Mammary epithelial cell (primary cell): ENCODE data around the gene CLEC2A.

ENCODE experiments used
- EZH2 ChIP-seq: IDR thresholded peaks from 2 replicates; pipeline ENCODE4 v1.6.1; 2012; ENCODE audit warnings: low read length, inconsistent platforms, borderline replicate concordance
- TF ChIP-seq, protein P1 (sequence below), 2 donors: IDR thresholded peaks in 1 of 2; conservative IDR thresholded peaks in 1 of 2; 2 replicates each; pipeline ENCODE4 v1.5.1; 2011 to 2012; ENCODE audit warnings: inconsistent platforms in 2 of 2, low read length in 2 of 2, mild to moderate bottlenecking in 2 of 2, control low read depth in 1 of 2, low read depth in 1 of 2; ENCODE audit not compliant: insufficient read depth in 1 of 2; ENCODE audit errors: extremely low read depth in 1 of 2

DNA sequence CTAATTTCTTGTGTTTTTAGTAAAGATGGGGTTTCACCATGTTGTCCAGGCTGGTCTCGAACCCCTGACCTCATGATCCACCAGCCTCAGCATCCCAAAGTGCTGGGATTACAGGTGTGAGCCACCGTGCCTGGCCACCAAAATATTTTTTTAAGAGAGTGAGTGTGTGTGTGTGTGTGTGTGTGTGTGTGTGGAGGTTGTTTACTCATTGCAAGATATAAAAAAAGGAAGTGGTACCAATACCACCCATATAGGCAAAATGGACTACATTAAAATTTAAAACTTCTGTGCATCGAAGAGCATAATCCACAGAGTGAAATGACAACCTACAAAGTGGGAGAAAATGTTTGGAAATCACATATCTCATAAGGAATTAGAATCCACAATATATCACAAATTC is 15.5 kb upstream of the CLEC2A start:
- TF ChIP-seq, protein P1, sequence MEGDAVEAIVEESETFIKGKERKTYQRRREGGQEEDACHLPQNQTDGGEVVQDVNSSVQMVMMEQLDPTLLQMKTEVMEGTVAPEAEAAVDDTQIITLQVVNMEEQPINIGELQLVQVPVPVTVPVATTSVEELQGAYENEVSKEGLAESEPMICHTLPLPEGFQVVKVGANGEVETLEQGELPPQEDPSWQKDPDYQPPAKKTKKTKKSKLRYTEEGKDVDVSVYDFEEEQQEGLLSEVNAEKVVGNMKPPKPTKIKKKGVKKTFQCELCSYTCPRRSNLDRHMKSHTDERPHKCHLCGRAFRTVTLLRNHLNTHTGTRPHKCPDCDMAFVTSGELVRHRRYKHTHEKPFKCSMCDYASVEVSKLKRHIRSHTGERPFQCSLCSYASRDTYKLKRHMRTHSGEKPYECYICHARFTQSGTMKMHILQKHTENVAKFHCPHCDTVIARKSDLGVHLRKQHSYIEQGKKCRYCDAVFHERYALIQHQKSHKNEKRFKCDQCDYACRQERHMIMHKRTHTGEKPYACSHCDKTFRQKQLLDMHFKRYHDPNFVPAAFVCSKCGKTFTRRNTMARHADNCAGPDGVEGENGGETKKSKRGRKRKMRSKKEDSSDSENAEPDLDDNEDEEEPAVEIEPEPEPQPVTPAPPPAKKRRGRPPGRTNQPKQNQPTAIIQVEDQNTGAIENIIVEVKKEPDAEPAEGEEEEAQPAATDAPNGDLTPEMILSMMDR (conservative IDR thresholded peaks at IDR 0.05 in 1 of 2, IDR thresholded peaks at IDR 0.05 in 1 of 2; ENCODE audit: extremely low read depth in 1 of 2, insufficient read depth in 1 of 2, low read depth in 1 of 2, low read length in 2 of 2): no peak
- TF ChIP-seq EZH2: no peak
